WTC11 (cell line): Measurements from ENCODE around the gene CYGB. TPM values are rescaled to one million over a fixed set of nuclear protein-coding genes. Genes with fewer than 3 reads are reported as not detected.
A peak's percentile ranks its signal among the peaks of the same experiment; 100 is the strongest.

Source experiments
- ATAC-seq: fragments of 200-7000 bp; cut with Tn5 transposase; 2 replicates; pipeline ENCODE4 v1.10.0; 2021; ENCODE audit warnings: mild to moderate bottlenecking, moderate library complexity
- CTCF ChIA-PET: fragments of 300-600 bp; sonication (Branson Sonifier 250); formaldehyde crosslinking; loops from one replicate; lab custom pipeline; 2021; ENCODE audit warnings: antibody characterized with exemption; lab: Charles Lee
- POLR2A ChIA-PET: fragments of 350-600 bp; sonication (Branson Sonifier 250); formaldehyde crosslinking; loops from one replicate; lab custom pipeline; 2021; ENCODE audit warnings: antibody characterized with exemption; lab: Charles Lee
- DNase-seq: peaks from one replicate; pipeline ENCODE4 v3.0.0; 2021; ENCODE audit warnings: low spot score
- H3K27ac Mint-ChIP-seq: 2 replicates; pipeline ENCODE4 v1.8.0; 2021; ENCODE audit warnings: mixed read lengths
- H3K27me3 Mint-ChIP-seq: 2 replicates; pipeline ENCODE4 v1.8.0; 2021; ENCODE audit warnings: low read depth, mild to moderate bottlenecking, moderate library complexity, mixed read lengths
- H3K36me3 Mint-ChIP-seq: 2 replicates; pipeline ENCODE4 v1.8.0; 2021; ENCODE audit warnings: mixed read lengths
- H3K4me1 Mint-ChIP-seq: 2 replicates; pipeline ENCODE4 v1.8.0; 2022; ENCODE audit warnings: mixed read lengths
- H3K4me3 Mint-ChIP-seq: 2 replicates; pipeline ENCODE4 v1.8.0; 2021; ENCODE audit warnings: mild to moderate bottlenecking, moderate library complexity, mixed read lengths
- H3K9me3 Mint-ChIP-seq: 2 replicates; pipeline ENCODE4 v1.8.0; 2021; ENCODE audit warnings: mixed read lengths
- CBFB ChIP-seq: sonication (generic); formaldehyde crosslinking; IDR thresholded peaks from 2 replicates; pipeline ENCODE4 v1.8.1; 2022; ENCODE audit warnings: mild to moderate bottlenecking, low read depth, missing genetic modification reagents
- CREB1 ChIP-seq: sonication (generic); formaldehyde crosslinking; IDR thresholded peaks from 2 replicates; pipeline ENCODE4 v1.8.0; 2023; ENCODE audit warnings: mild to moderate bottlenecking, missing genetic modification reagents
- GTF2I ChIP-seq: fragments of 250-450 bp; sonication (Bioruptor Pico); conservative IDR thresholded peaks from 2 replicates; pipeline ENCODE4 v1.4.0; 2021; ENCODE audit warnings: mild to moderate bottlenecking
- JUN ChIP-seq: sonication (generic); formaldehyde crosslinking; IDR thresholded peaks from 2 replicates; pipeline ENCODE4 v1.8.0; 2023; ENCODE audit warnings: mild to moderate bottlenecking, missing genetic modification reagents
- NFATC4 ChIP-seq: fragments of 250-450 bp; sonication (Bioruptor Pico); IDR thresholded peaks from 2 replicates; pipeline ENCODE4 v1.9.0; 2021; ENCODE audit warnings: mild to moderate bottlenecking
- SP1 ChIP-seq: sonication (generic); formaldehyde crosslinking; conservative IDR thresholded peaks from 2 replicates; pipeline ENCODE4 v1.8.1; 2022; ENCODE audit warnings: missing genetic modification reagents
- ZNF317 ChIP-seq: sonication (generic); formaldehyde crosslinking; IDR thresholded peaks from 2 replicates; pipeline ENCODE4 v1.8.1; 2023; ENCODE audit warnings: low read depth, mild to moderate bottlenecking, moderate library complexity, missing genetic modification reagents, borderline replicate concordance
- ZNF416 ChIP-seq: fragments of 250-450 bp; sonication (Bioruptor Pico); IDR thresholded peaks from 2 replicates; pipeline ENCODE4 v1.9.0; 2021; ENCODE audit warnings: mild to moderate bottlenecking, inconsistent platforms
- ZNF425 ChIP-seq: fragments of 250-450 bp; sonication (Bioruptor Pico); conservative IDR thresholded peaks from 2 replicates; pipeline ENCODE4 v1.9.0; 2021; ENCODE audit warnings: mild to moderate bottlenecking
- ZNF671 ChIP-seq: fragments of 250-450 bp; sonication (Bioruptor Pico); IDR thresholded peaks from 2 replicates; pipeline ENCODE4 v1.8.0; 2021; ENCODE audit warnings: mild to moderate bottlenecking
- ZSCAN18 ChIP-seq: fragments of 250-450 bp; sonication (Bioruptor Pico); IDR thresholded peaks from 2 replicates; pipeline ENCODE4 v2.1.2; 2022; ENCODE audit warnings: mild to moderate bottlenecking, moderate library complexity
- total RNA-seq: library from RNA; stranded (reverse); gene quantifications from 3 replicates; pipeline ENCODE4 v1.2.3, GENCODE V29; 2021
- TF ChIP-seq, protein P1 (sequence below): sonication (generic); formaldehyde crosslinking; IDR thresholded peaks from 2 replicates; pipeline ENCODE4 v1.8.0; 2022; ENCODE audit warnings: missing genetic modification reagents
- TF ChIP-seq, protein P2 (sequence below): sonication (generic); formaldehyde crosslinking; IDR thresholded peaks from 2 replicates; pipeline ENCODE4 v1.8.1; 2022; ENCODE audit warnings: low read depth, mild to moderate bottlenecking, moderate library complexity, missing genetic modification reagents, borderline replicate concordance
- TF ChIP-seq, protein P3 (sequence below): sonication (generic); formaldehyde crosslinking; IDR thresholded peaks from 2 replicates; pipeline ENCODE4 v1.8.1; 2023; ENCODE audit warnings: mild to moderate bottlenecking, missing genetic modification reagents
- TF ChIP-seq, protein P4 (sequence below): sonication (generic); formaldehyde crosslinking; IDR thresholded peaks from 2 replicates; pipeline ENCODE4 v1.8.0; 2023; ENCODE audit warnings: mild to moderate bottlenecking, missing genetic modification reagents

Gene CYGB
- total RNA-seq, 1 experiment from 2014 or later = 3.6 TPM

GRCh38 chr17:76560877-76561221 is 23.3 kb upstream of the CYGB start:
- H3K36me3 Mint-ChIP-seq = peaks cover 71% of the 10 kb centered on the region
- peaks cover 47% of the 10 kb centered on the region for H3K4me1 Mint-ChIP-seq
- ATAC-seq = no peak
- TF ChIP-seq, protein P1, sequence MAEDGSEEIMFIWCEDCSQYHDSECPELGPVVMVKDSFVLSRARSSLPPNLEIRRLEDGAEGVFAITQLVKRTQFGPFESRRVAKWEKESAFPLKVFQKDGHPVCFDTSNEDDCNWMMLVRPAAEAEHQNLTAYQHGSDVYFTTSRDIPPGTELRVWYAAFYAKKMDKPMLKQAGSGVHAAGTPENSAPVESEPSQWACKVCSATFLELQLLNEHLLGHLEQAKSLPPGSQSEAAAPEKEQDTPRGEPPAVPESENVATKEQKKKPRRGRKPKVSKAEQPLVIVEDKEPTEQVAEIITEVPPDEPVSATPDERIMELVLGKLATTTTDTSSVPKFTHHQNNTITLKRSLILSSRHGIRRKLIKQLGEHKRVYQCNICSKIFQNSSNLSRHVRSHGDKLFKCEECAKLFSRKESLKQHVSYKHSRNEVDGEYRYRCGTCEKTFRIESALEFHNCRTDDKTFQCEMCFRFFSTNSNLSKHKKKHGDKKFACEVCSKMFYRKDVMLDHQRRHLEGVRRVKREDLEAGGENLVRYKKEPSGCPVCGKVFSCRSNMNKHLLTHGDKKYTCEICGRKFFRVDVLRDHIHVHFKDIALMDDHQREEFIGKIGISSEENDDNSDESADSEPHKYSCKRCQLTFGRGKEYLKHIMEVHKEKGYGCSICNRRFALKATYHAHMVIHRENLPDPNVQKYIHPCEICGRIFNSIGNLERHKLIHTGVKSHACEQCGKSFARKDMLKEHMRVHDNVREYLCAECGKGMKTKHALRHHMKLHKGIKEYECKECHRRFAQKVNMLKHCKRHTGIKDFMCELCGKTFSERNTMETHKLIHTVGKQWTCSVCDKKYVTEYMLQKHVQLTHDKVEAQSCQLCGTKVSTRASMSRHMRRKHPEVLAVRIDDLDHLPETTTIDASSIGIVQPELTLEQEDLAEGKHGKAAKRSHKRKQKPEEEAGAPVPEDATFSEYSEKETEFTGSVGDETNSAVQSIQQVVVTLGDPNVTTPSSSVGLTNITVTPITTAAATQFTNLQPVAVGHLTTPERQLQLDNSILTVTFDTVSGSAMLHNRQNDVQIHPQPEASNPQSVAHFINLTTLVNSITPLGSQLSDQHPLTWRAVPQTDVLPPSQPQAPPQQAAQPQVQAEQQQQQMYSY (CRISPR knock-in tag) = no peak
- no peak for TF ChIP-seq GTF2I
- no peak for TF ChIP-seq CBFB
- no peak for TF ChIP-seq JUN
- no peak for TF ChIP-seq ZNF425 (CRISPR knock-in tag)
- TF ChIP-seq, protein P2, sequence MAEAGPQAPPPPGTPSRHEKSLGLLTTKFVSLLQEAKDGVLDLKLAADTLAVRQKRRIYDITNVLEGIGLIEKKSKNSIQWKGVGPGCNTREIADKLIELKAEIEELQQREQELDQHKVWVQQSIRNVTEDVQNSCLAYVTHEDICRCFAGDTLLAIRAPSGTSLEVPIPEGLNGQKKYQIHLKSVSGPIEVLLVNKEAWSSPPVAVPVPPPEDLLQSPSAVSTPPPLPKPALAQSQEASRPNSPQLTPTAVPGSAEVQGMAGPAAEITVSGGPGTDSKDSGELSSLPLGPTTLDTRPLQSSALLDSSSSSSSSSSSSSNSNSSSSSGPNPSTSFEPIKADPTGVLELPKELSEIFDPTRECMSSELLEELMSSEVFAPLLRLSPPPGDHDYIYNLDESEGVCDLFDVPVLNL (CRISPR knock-in tag) = no peak
- TF ChIP-seq ZNF416 (CRISPR knock-in tag) = no peak
- TF ChIP-seq ZNF317 = no peak
- no peak for TF ChIP-seq ZNF671 (CRISPR knock-in tag)
- TF ChIP-seq, protein P3, sequence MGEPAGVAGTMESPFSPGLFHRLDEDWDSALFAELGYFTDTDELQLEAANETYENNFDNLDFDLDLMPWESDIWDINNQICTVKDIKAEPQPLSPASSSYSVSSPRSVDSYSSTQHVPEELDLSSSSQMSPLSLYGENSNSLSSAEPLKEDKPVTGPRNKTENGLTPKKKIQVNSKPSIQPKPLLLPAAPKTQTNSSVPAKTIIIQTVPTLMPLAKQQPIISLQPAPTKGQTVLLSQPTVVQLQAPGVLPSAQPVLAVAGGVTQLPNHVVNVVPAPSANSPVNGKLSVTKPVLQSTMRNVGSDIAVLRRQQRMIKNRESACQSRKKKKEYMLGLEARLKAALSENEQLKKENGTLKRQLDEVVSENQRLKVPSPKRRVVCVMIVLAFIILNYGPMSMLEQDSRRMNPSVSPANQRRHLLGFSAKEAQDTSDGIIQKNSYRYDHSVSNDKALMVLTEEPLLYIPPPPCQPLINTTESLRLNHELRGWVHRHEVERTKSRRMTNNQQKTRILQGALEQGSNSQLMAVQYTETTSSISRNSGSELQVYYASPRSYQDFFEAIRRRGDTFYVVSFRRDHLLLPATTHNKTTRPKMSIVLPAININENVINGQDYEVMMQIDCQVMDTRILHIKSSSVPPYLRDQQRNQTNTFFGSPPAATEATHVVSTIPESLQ (CRISPR knock-in tag) = no peak
- no peak for TF ChIP-seq ZSCAN18 (CRISPR knock-in tag)
- no peak for TF ChIP-seq NFATC4 (CRISPR knock-in tag)
- TF ChIP-seq CREB1 = no peak
- TF ChIP-seq, protein P4, sequence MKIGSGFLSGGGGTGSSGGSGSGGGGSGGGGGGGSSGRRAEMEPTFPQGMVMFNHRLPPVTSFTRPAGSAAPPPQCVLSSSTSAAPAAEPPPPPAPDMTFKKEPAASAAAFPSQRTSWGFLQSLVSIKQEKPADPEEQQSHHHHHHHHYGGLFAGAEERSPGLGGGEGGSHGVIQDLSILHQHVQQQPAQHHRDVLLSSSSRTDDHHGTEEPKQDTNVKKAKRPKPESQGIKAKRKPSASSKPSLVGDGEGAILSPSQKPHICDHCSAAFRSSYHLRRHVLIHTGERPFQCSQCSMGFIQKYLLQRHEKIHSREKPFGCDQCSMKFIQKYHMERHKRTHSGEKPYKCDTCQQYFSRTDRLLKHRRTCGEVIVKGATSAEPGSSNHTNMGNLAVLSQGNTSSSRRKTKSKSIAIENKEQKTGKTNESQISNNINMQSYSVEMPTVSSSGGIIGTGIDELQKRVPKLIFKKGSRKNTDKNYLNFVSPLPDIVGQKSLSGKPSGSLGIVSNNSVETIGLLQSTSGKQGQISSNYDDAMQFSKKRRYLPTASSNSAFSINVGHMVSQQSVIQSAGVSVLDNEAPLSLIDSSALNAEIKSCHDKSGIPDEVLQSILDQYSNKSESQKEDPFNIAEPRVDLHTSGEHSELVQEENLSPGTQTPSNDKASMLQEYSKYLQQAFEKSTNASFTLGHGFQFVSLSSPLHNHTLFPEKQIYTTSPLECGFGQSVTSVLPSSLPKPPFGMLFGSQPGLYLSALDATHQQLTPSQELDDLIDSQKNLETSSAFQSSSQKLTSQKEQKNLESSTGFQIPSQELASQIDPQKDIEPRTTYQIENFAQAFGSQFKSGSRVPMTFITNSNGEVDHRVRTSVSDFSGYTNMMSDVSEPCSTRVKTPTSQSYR (CRISPR knock-in tag) = no peak
- TF ChIP-seq SP1 (CRISPR knock-in tag) = no peak
- TF ChIP-seq, all 79 proteins: peak for 0
- POLR2A ChIA-PET = interaction anchor here (0.7 kb wide), 1 partner anchor 1411 kb away, joined by 8 read pairs; no protein-coding TSS in a partner anchor
- Mint-ChIP-seq H3K4me3 (peak overlapping the region; percentile 97), H3K27ac (peak overlapping the region; percentile 91), H3K27me3 (no peaks in the 10 kb centered on the region), H3K9me3 (no peaks in the 10 kb centered on the region)
- no peak for DNase-seq
- CTCF ChIA-PET = interaction anchor here (0.8 to 2.3 kb wide), 3 partner anchors 20 to 147 kb away, joined by 3 to 7 read pairs (median 3); no protein-coding TSS in a partner anchor
